Measurements from ENCODE around the gene TSSK3.

The TSSK3 gene

GRCh38 chr1:32376199-32376598 lies 13.9 kb downstream of the TSSK3 start:
- no peak for TF ChIP-seq CTCF (IDR thresholded peaks at IDR 0.05; ENCODE audit: low read depth, low read length)
- in situ Hi-C loops (cut with HindIII; ENCODE audit: low sequenced_read_pairs) = no loop called here
- no peak overlapping the region for H3K4me3 ChIP-seq (ENCODE audit: low read depth, low read length)
- no peak for DNase-seq (ENCODE audit: low read depth, low spot score)

GRCh38 chr1:32377541-32378220 lies 15.3 kb downstream of the TSSK3 start:
- H3K4me3 ChIP-seq (ENCODE audit: low read depth, low read length) = no peak overlapping the region
- TF ChIP-seq CTCF (IDR thresholded peaks at IDR 0.05; ENCODE audit: low read depth, low read length) = no peak
- in situ Hi-C loops (cut with HindIII; ENCODE audit: low sequenced_read_pairs) = no loop called here
- DNase-seq (ENCODE audit: low read depth, low spot score) = no peak

DNA sequence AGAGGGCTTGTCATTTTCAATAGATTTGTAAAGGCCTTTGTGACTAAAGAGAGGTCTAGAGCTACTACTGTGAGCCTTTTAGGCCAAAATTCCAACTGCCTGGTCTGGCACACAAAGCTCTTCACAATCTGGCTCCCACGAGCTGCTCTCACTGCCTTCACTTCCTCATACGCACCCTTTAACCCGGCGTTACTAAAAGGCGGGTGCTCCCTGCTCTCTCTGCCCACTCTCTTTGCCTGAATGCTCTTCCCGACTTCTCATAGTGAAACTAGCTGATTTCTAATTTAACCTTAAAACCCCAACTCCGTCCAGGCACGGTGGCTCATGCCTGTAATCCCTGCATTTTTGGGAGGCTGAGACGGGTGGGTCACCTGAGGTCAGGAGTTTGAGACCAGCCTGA lies 17.7 kb downstream of the TSSK3 start:
- H3K4me3 ChIP-seq (ENCODE audit: low read depth, low read length) = no peak overlapping the region
- no peak for TF ChIP-seq CTCF (IDR thresholded peaks at IDR 0.05; ENCODE audit: low read depth, low read length)
- DNase-seq (ENCODE audit: low read depth, low spot score) = no peak
- in situ Hi-C loops (cut with HindIII; ENCODE audit: low sequenced_read_pairs) = no loop called here

GRCh38 chr1:32386676-32387392 lies 24.5 kb downstream of the TSSK3 start:
- in situ Hi-C loops (cut with HindIII; ENCODE audit: low sequenced_read_pairs) = no loop called here
- TF ChIP-seq CTCF (IDR thresholded peaks at IDR 0.05; ENCODE audit: low read depth, low read length) = no peak
- DNase-seq (ENCODE audit: low read depth, low spot score) = no peak
- no peak overlapping the region for H3K4me3 ChIP-seq (ENCODE audit: low read depth, low read length)

DNA sequence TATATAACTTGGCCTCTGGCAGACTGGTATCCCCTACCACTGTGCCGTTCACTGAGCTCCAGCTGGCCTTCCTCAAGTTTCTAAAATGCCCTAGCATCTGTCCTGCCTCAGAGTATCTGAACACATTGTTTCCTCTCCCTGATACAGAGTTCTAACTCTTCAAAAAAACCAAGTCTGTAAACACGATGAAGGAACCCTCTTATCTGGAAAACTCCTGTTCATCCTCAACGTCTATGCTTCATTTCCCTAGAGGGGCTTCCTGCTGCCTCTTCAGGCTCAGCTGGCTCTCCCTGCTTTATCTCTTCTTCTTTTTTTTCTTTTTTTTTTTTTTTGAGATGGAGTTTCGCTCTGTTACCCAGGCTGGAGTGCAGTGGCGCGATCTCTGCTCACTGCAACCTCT lies 26.3 kb downstream of the TSSK3 start:
- TF ChIP-seq CTCF (IDR thresholded peaks at IDR 0.05; ENCODE audit: low read depth, low read length) = no peak
- H3K4me3 ChIP-seq (ENCODE audit: low read depth, low read length) = no peak overlapping the region
- DNase-seq (ENCODE audit: low read depth, low spot score) = no peak
- in situ Hi-C loops (cut with HindIII; ENCODE audit: low sequenced_read_pairs) = no loop called here

DNA sequence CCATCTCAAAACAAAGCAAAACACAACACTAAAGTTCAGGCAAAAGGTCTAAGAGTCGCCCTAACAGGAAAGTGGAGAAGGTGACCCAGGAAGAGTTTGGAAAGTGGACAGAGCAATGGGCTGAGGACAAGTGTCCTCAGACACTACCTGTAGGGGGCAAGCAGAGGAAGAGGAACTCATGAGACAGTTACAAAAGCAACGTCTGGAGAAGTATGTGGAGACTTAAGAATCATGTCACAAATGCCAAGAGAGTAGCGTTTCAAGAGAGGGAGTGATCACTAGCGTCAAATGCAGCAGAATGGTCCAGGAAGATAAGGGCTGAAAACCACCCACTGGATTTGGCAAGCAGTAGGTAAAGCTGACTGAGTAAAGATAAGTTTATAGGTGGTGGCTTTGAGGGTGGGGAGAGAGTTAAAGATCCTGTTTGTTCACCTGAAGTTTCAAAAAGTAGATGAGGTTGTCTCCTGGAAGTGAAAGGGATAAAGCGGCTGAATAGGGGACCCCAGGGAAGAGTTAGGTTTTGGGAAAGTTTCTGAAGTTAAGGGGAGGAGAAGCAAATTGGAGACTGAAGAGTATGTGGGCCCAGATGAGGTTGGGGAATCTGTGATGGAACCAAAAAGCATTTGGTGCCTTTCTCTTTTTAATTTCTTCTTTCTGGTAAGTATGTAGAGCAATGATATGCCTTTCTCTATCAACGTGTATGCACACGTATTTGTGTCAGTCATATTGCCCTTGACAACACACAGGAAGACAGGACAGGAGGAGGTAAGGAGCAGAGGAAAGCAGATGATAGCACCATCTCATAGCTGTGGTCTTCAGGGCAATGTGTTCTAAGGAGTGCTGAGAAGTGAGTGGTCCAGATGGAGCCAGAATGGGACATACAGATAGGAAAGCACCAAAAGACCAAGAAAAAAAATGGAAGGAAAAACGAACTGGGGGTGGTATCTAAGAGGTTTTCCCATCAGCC lies 28.8 kb downstream of the TSSK3 start:
- in situ Hi-C loops (cut with HindIII; ENCODE audit: low sequenced_read_pairs) = no loop called here

More for the DNA sequence above, 28.8 kb downstream of the TSSK3 start:
- TF ChIP-seq CTCF (IDR thresholded peaks at IDR 0.05; ENCODE audit: low read depth, low read length) = no peak
- no peak overlapping the region for H3K4me3 ChIP-seq (ENCODE audit: low read depth, low read length)
- DNase-seq (ENCODE audit: low read depth, low spot score) = no peak

Data from astrocyte of the spinal cord (primary cell).